Measurements from ENCODE around the gene TTLL1.

GRCh38 chr22:43031617-43032016 is 57.6 kb downstream of the TTLL1 start:
- TF ChIP-seq POLR2A (IDR thresholded peaks at IDR 0.05; ENCODE audit: low read depth, low read length): no peak
- TF ChIP-seq POLR2AphosphoS5 (IDR thresholded peaks at IDR 0.05; ENCODE audit: low read depth, low read length): no peak

Data from GM12892 (cell line).